ENCODE measurements around the gene AVEN.

- TF ChIP-seq CTCF (IDR thresholded peaks at IDR 0.05; ENCODE audit: extremely low read depth in 1 of 2, insufficient read depth in 1 of 2, low read depth in 1 of 2, low read length in 2 of 2): no peak
- no peak for TF ChIP-seq POLR2AphosphoS5 (IDR thresholded peaks at IDR 0.05; ENCODE audit: insufficient read depth, low read depth, low read length)
- no peak for TF ChIP-seq MAX (IDR thresholded peaks at IDR 0.05; ENCODE audit: insufficient read depth, insufficient read length)
- TF ChIP-seq JUN (IDR thresholded peaks at IDR 0.05; ENCODE audit: borderline replicate concordance, insufficient read depth, insufficient read length, low read depth): no peak
- TF ChIP-seq POLR2A (IDR thresholded peaks at IDR 0.05; ENCODE audit: low read depth, low read length): no peak
- TF ChIP-seq EZH2 (IDR thresholded peaks at IDR 0.05; ENCODE audit: borderline replicate concordance, low read depth, low read length, severe bottlenecking): no peak
- no peak for TF ChIP-seq FOS (IDR thresholded peaks at IDR 0.05; ENCODE audit: borderline replicate concordance, insufficient read depth, low read length)
Measured at GRCh38 chr15:33874156-33874555, 164.8 kb downstream of the AVEN start.

All from endothelial cell of umbilical vein (primary cell).